SJCRH30 (cell line): ENCODE data around the gene TDRD7. TPM values are rescaled to one million over a fixed set of nuclear protein-coding genes. Genes with fewer than 3 reads are reported as not detected.
A peak's percentile ranks its signal among the peaks of the same experiment; 100 is the strongest.
"Not testable (repeated sequence)": the region's sequence is repeated elsewhere in the genome, so short reads cannot be mapped to it uniquely, and the experiment has no call there.

Experiments used
- DNase-seq, 2 experiments: peaks; one replicate each; pipeline ENCODE4 v3.0.0-alpha.2; 2015 to 2020
- H3K27ac ChIP-seq: fragments of 250-450 bp; sonication (Bioruptor Pico); 2 replicates; pipeline ENCODE4 v1.5.1; 2020; ENCODE audit warnings: mild to moderate bottlenecking, moderate library complexity
- H3K27me3 ChIP-seq: fragments of 250-450 bp; sonication (Bioruptor Pico); 2 replicates; pipeline ENCODE4 v1.5.1; 2020; ENCODE audit warnings: mild to moderate bottlenecking, moderate library complexity
- H3K36me3 ChIP-seq: fragments of 250-450 bp; sonication (Bioruptor Pico); 2 replicates; pipeline ENCODE4 v1.5.1; 2020; ENCODE audit warnings: mild to moderate bottlenecking, moderate library complexity
- H3K4me1 ChIP-seq: fragments of 250-450 bp; sonication (Bioruptor Pico); 2 replicates; pipeline ENCODE4 v1.5.1; 2020; ENCODE audit warnings: mild to moderate bottlenecking, moderate library complexity
- H3K4me3 ChIP-seq: fragments of 250-450 bp; sonication (Bioruptor Pico); 2 replicates; pipeline ENCODE4 v1.5.1; 2020; ENCODE audit warnings: mild to moderate bottlenecking, moderate library complexity
- H3K9me3 ChIP-seq: fragments of 250-450 bp; sonication (Bioruptor Pico); replicated peaks from 2 replicates; pipeline ENCODE4 v1.5.1; 2020; ENCODE audit warnings: mild to moderate bottlenecking, moderate library complexity
- total RNA-seq: library from RNA; depleted of rRNA; stranded (reverse); fragments of >200 nt; shearing (Covaris generic); gene quantifications from 2 replicates; pipeline ENCODE4 v1.2.3, GENCODE V29; 2014

The TDRD7 gene
- total RNA-seq, 1 experiment from 2014 or later: 2.4 TPM

GRCh38 chr9:97497558-97498375 is 85.9 kb downstream of the TDRD7 start:
- not testable (repeated sequence) for H3K9me3 ChIP-seq, H3K4me3 ChIP-seq, H3K4me1 ChIP-seq, H3K27ac ChIP-seq, H3K27me3 ChIP-seq, H3K36me3 ChIP-seq, DNase-seq

- peaks cover 12% of the 10 kb centered on the region for H3K27me3 ChIP-seq
- not testable (repeated sequence) for H3K4me3 ChIP-seq, H3K27ac ChIP-seq, H3K4me1 ChIP-seq, H3K36me3 ChIP-seq, H3K9me3 ChIP-seq, DNase-seq
Measured at GRCh38 chr9:97498846-97499245, 87.0 kb downstream of the TDRD7 start.

GRCh38 chr9:97500263-97500662 is 88.4 kb downstream of the TDRD7 start:
- DNase-seq: no peak
- Histone ChIP-seq H3K4me3 (no peak overlapping the region), H3K36me3 (no peaks in the 10 kb centered on the region), H3K9me3 (no peaks in the 10 kb centered on the region), H3K27me3 (peaks cover 14% of the 10 kb centered on the region), H3K4me1 (no peaks in the 10 kb centered on the region), H3K27ac (no peak overlapping the region)

GRCh38 chr9:97500765-97501176 is 88.9 kb downstream of the TDRD7 start:
- no peak overlapping the region for H3K27ac ChIP-seq
- no peaks in the 10 kb centered on the region for H3K9me3 ChIP-seq
- DNase-seq: no peak
- peak overlapping the region; percentile 75 for H3K4me3 ChIP-seq
- H3K27me3 ChIP-seq: peaks cover 14% of the 10 kb centered on the region
- no peaks in the 10 kb centered on the region for H3K36me3 ChIP-seq
- no peaks in the 10 kb centered on the region for H3K4me1 ChIP-seq

- H3K4me3 ChIP-seq: peak within 1 kb of the TSS; percentile 75
- H3K4me1 ChIP-seq: no peaks in the 10 kb centered on the region
- peak; percentile 65 to 80 for DNase-seq
- H3K27ac ChIP-seq: no peak within 1 kb of the TSS
- H3K9me3 ChIP-seq: no peaks in the 10 kb centered on the region
- H3K27me3 ChIP-seq: peaks cover 14% of the 10 kb centered on the region
- no peaks in the 10 kb centered on the region for H3K36me3 ChIP-seq
Measured at GRCh38 chr9:97501177-97501971, 89.5 kb downstream of the TDRD7 start, which contains the start of gene TMOD1. Gene TMOD1, plus strand, starts transcription at chr9:97501666. Its CDS starts 22,523 bp downstream, at chr9:97524189.

- no peaks in the 10 kb centered on the region for H3K9me3 ChIP-seq
Measured at GRCh38 chr9:97501972-97502221, 90.0 kb downstream of the TDRD7 start.

GRCh38 chr9:97502222-97502983 is 90.5 kb downstream of the TDRD7 start:
- peak; percentile 9 to 14 for DNase-seq
- no peak overlapping the region for H3K27ac ChIP-seq
- peaks cover 14% of the 10 kb centered on the region for H3K27me3 ChIP-seq
- no peaks in the 10 kb centered on the region for H3K36me3 ChIP-seq
- H3K9me3 ChIP-seq: no peaks in the 10 kb centered on the region
- peak overlapping the region; percentile 75 for H3K4me3 ChIP-seq
- no peaks in the 10 kb centered on the region for H3K4me1 ChIP-seq

More at GRCh38 chr9:97501972-97502221, 90.0 kb downstream of the TDRD7 start:
- Histone ChIP-seq H3K27ac (no peak overlapping the region), H3K4me3 (peak overlapping the region; percentile 75), H3K4me1 (no peaks in the 10 kb centered on the region), H3K27me3 (peaks cover 14% of the 10 kb centered on the region), H3K36me3 (no peaks in the 10 kb centered on the region)
- DNase-seq: no peak

- H3K9me3 ChIP-seq: no peaks in the 10 kb centered on the region
- H3K36me3 ChIP-seq: no peaks in the 10 kb centered on the region
- H3K27me3 ChIP-seq: peaks cover 14% of the 10 kb centered on the region
- H3K27ac ChIP-seq: no peak overlapping the region
- H3K4me3 ChIP-seq: no peak overlapping the region
- DNase-seq: no peak
- H3K4me1 ChIP-seq: no peaks in the 10 kb centered on the region
Measured at GRCh38 chr9:97502984-97503861, 91.3 kb downstream of the TDRD7 start.

- H3K27me3 ChIP-seq: peaks cover 14% of the 10 kb centered on the region
Measured at GRCh38 chr9:97503862-97504210, 91.9 kb downstream of the TDRD7 start.

GRCh38 chr9:97504381-97505216 is 92.7 kb downstream of the TDRD7 start:
- Histone ChIP-seq H3K36me3 (no peaks in the 10 kb centered on the region), H3K27ac (no peak overlapping the region), H3K9me3 (no peaks in the 10 kb centered on the region), H3K27me3 (peaks cover 14% of the 10 kb centered on the region), H3K4me1 (no peaks in the 10 kb centered on the region), H3K4me3 (no peak overlapping the region)
- DNase-seq: no peak

More at GRCh38 chr9:97503862-97504210, 91.9 kb downstream of the TDRD7 start:
- Histone ChIP-seq H3K4me3 (no peak overlapping the region), H3K9me3 (no peaks in the 10 kb centered on the region), H3K36me3 (no peaks in the 10 kb centered on the region), H3K4me1 (no peaks in the 10 kb centered on the region), H3K27ac (no peak overlapping the region)
- no peak for DNase-seq

- H3K27me3 ChIP-seq: peaks cover 14% of the 10 kb centered on the region
- H3K4me1 ChIP-seq: no peaks in the 10 kb centered on the region
- no peak overlapping the region for H3K27ac ChIP-seq
- H3K4me3 ChIP-seq: no peak overlapping the region
- no peak for DNase-seq
- no peaks in the 10 kb centered on the region for H3K9me3 ChIP-seq
- H3K36me3 ChIP-seq: no peaks in the 10 kb centered on the region
Measured at GRCh38 chr9:97505845-97506244, 93.9 kb downstream of the TDRD7 start.

GRCh38 chr9:97506306-97506705 is 94.4 kb downstream of the TDRD7 start:
- Histone ChIP-seq H3K36me3 (no peaks in the 10 kb centered on the region), H3K4me3 (no peak overlapping the region), H3K9me3 (no peaks in the 10 kb centered on the region), H3K27me3 (peaks cover 14% of the 10 kb centered on the region), H3K4me1 (no peaks in the 10 kb centered on the region), H3K27ac (no peak overlapping the region)
- DNase-seq: no peak

GRCh38 chr9:97506787-97507186 is 94.9 kb downstream of the TDRD7 start:
- Histone ChIP-seq H3K4me3 (no peak overlapping the region), H3K27ac (no peak overlapping the region), H3K36me3 (no peaks in the 10 kb centered on the region), H3K9me3 (no peaks in the 10 kb centered on the region), H3K27me3 (peaks cover 14% of the 10 kb centered on the region), H3K4me1 (no peaks in the 10 kb centered on the region)
- no peak for DNase-seq
